ENCODE measurements around the gene BTBD10. TPM values are rescaled to one million over a fixed set of nuclear protein-coding genes. Genes with fewer than 3 reads are reported as not detected.

Gene BTBD10
- total RNA-seq, 2 donors from 2014 or later = 24.5 to 36.7 TPM

- Histone ChIP-seq H3K27me3 (replicated peaks; ENCODE audit: insufficient read depth) (no peaks in the 10 kb centered on the region), H3K36me3 (no peaks in the 10 kb centered on the region), H3K4me3 (no peak overlapping the region), H3K9me3 (no peaks in the 10 kb centered on the region), H3K27ac (no peak overlapping the region), H3K4me1 (ENCODE audit: control insufficient read depth in 1 of 2, low read depth in 2 of 2) (peaks cover 0 to 10% of the 10 kb centered on the region in 2 donors)
- peak; percentile 12 for ATAC-seq (ENCODE audit: insufficient number of reproducible peaks, low FRiP score, low read depth)
- DNase-seq (ENCODE audit: low spot score) = peak; percentile 33
- TF ChIP-seq CTCF (IDR thresholded peaks at IDR 0.05) = peak; percentile 82
Measured at GRCh38 chr11:13343931-13344717, 118.9 kb downstream of the BTBD10 start.

DNA sequence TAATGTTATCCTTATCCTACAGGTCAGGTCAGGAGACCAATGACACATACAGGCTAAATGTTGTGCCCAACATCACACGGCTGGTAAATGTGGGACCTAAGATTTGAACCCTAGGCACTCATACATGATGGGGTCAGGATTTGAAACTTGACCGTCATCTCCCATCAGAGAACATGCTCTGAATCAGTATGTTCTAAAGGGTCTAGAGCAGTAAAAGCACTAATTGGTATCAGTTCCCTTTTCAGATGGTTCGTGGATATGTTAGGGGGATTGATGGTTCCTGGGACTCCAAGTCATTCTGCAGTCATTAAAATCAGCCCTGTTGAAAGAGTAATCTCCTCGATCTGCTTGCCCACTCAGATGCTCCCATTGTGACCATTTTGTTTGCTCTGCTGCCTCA, 120.0 kb downstream of the BTBD10 start:
- peaks cover 8 to 20% of the 10 kb centered on the region in 2 donors for H3K4me1 ChIP-seq (ENCODE audit: control insufficient read depth in 1 of 2, low read depth in 2 of 2)
- no peaks in the 10 kb centered on the region for H3K9me3 ChIP-seq
- no peaks in the 10 kb centered on the region for H3K27me3 ChIP-seq (replicated peaks; ENCODE audit: insufficient read depth)
- H3K27ac ChIP-seq = no peak overlapping the region
- TF ChIP-seq CTCF (IDR thresholded peaks at IDR 0.05) = no peak
- no peak for ATAC-seq (ENCODE audit: insufficient number of reproducible peaks, low FRiP score, low read depth)
- no peak overlapping the region for H3K4me3 ChIP-seq
- no peak for DNase-seq (ENCODE audit: low spot score)
- H3K36me3 ChIP-seq = no peaks in the 10 kb centered on the region

DNA sequence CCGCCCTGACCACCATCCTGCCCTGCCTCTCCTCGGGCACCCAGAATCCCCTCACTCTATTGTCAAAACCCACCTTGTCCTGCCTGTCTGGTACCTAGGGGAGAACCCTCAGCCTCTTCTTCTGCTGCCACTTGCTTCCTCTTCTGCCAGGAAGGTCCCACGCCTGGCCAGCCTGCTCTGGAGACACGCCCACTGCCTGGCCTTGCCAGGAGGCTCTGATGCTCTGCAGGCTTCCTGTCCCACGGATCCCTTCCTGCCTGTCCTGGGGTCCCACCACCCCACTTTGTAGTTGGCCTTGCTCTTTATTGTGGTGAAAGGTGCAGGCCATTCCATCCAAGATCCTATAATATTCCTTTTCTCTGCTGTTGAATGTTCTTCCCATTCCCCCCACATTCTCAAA, 122.0 kb downstream of the BTBD10 start:
- no peak for TF ChIP-seq CTCF (IDR thresholded peaks at IDR 0.05)

GRCh38 chr11:13339195-13340153, 123.5 kb downstream of the BTBD10 start:
- no peak for TF ChIP-seq CTCF (IDR thresholded peaks at IDR 0.05)
- no peaks in the 10 kb centered on the region for H3K36me3 ChIP-seq
- no peak for DNase-seq (ENCODE audit: low spot score)
- H3K27ac ChIP-seq = no peak overlapping the region
- H3K27me3 ChIP-seq (replicated peaks; ENCODE audit: insufficient read depth) = no peaks in the 10 kb centered on the region
- H3K9me3 ChIP-seq = no peaks in the 10 kb centered on the region
- ATAC-seq (ENCODE audit: insufficient number of reproducible peaks, low FRiP score, low read depth) = peak; percentile 22
- no peak overlapping the region for H3K4me3 ChIP-seq
- peaks cover 13 to 36% of the 10 kb centered on the region in 2 donors for H3K4me1 ChIP-seq (ENCODE audit: control insufficient read depth in 1 of 2, low read depth in 2 of 2)

More for the DNA sequence above, 122.0 kb downstream of the BTBD10 start:
- DNase-seq (ENCODE audit: low spot score) (no peak), ATAC-seq (ENCODE audit: insufficient number of reproducible peaks, low FRiP score, low read depth) (no peak)
- H3K36me3 ChIP-seq = no peaks in the 10 kb centered on the region
- H3K9me3 ChIP-seq = no peaks in the 10 kb centered on the region
- H3K27ac ChIP-seq = no peak overlapping the region
- H3K4me1 ChIP-seq (ENCODE audit: control insufficient read depth in 1 of 2, low read depth in 2 of 2) = peaks cover 13 to 26% of the 10 kb centered on the region in 2 donors
- H3K27me3 ChIP-seq (replicated peaks; ENCODE audit: insufficient read depth) = no peaks in the 10 kb centered on the region
- H3K4me3 ChIP-seq = no peak overlapping the region
